ENCODE data around the gene MARCHF6.
A peak's percentile ranks its signal among the peaks of the same experiment; 100 is the strongest.
"Not testable (repeated sequence)": the region's sequence is repeated elsewhere in the genome, so short reads cannot be mapped to it uniquely, and the experiment has no call there.

The MARCHF6 gene

GRCh38 chr5:10353241-10354047 is at the start of gene MARCHF6:
Gene MARCHF6, plus strand, starts transcription at chr5:10353695. Its CDS starts 204 bp downstream, at chr5:10353899.
- peak; percentile 90 for DNase-seq (ENCODE audit: low read depth)

DNA sequence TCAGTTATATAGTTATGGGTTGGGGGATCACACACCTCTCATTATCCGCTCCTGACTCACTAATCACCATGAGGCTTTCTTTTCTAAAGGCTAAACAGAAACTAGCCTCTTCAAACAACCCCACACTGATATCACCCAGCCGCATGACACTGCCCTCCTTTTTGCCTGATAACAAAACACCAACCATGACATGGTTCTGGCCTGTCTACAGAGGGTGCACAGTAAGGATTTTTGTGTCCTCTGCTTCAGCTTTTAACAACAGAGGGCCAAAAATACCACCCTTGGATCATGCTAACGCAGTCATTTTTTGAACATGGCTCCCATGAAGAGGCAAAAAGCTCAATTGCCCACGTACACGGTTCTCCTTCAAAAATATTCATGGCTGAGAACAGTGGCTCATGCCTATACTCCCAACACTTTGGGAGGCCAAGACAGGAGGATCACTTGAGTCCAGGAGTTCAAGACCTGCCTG is 49.8 kb upstream of the MARCHF6 start:
- no peak for DNase-seq (ENCODE audit: low read depth)

DNA sequence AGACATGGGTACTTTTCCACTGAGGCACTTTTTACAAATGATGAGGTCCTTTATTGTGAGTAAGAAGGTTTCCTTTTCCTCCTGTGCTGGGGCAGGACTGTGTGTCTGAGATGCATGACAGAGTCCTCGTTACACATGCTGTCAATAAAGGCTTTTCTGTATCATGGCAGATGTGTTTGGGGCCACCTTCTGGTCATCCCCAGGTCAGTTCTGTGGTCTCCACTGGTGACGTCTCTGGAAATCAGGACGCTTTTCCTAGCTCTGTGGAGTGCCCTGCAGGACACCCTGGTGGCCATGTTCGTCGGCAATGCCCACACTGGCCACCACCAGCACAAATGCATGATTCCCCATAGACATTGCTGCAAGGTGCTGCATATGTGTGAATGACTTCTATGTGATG is 48.6 kb upstream of the MARCHF6 start:
- no peak for DNase-seq (ENCODE audit: low read depth)

GRCh38 chr5:10306114-10306513 is 47.4 kb upstream of the MARCHF6 start:
- no peak for DNase-seq (ENCODE audit: low read depth)

DNA sequence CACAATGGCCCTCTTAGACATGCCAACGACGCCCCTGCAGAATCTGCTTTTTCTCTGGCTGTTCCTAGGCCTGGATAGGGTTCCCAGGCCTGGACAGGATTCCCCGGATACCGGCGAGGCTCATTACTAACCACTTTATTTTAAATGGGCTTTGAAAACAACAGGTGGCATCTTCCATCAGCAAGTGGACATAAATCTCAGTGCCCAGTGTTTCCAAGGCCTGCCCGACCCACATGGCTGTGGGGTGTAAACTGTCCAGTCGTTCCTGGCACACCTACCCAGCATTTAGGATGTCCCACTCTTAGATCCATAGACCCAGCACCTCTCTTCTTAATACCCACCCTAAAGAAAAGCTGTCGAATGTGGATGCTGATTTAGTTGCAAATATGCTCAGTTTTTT is 46.7 kb upstream of the MARCHF6 start:
- no peak for DNase-seq (ENCODE audit: low read depth)

DNA sequence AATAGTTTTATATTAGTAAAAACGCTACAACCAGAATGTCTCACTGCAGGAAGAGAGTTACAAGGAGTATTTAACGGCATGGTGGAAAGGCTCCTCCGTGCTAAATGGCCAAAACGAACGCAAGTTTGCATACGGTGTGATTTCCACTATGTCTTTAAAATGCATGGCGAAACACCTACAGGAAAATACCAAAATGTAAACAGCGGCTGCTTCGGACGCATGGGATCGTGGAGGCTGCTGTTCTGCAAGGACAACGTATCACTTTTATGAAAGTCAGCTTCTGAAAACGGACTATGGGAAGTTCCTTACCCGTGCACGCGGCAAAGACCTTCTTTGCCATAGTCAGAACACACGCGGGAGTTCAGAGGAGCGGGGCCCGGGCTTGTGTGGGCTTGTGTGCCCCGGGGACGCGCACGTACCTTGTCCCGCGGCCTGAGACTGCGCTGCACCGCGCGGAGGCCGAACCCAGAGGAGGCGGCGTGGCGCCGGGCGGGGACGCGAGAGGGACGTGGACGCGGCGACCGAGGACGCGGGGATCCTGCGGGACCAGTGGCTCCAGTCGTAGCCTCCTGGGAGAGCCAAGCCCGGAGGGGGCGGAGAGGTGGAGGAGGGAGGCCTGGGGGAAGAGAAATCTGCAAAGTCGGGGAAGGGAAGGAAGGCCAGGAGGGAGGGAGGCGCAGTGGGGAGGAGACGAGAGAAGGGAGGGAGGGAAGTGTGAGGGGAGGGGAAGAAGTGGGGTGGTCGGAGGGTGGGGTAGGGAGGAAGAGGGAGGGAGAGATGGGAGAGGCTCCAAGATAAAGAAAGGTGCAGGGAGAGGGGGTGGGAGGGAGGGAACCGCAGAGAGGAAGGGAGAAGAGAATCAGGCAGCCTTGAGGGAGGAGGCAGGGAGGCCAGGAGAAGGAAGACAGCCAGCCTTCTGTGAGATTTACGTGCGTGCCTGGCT is 46.0 kb upstream of the MARCHF6 start, which contains the start of gene CMBL:
Gene CMBL (minus strand): TSS at position 697 of the 943 bp plus-strand sequence. CDS start 17,140 bp downstream, outside the sequence.
- DNase-seq (ENCODE audit: low read depth): no peak

DNA sequence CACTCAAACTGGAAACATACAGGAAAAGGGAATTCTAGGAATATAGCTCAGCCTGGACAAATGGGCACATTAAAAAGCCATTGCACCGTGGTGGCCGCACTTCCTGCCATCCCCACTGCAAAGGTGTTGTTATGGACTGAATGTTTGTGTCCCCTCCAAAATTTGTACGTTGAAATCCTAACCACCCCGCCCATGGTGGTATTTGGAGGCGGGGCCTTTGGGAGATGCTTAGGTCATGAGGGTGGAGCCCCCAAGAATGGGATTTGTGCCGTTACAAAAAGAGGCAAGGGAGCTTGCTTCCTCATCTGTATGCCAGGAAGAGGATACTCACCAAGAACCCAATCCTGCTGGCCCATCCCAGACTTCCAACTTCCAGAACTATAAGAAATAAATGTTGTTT is 44.7 kb upstream of the MARCHF6 start:
- DNase-seq (ENCODE audit: low read depth): no peak

GRCh38 chr5:10310066-10310779 is 43.3 kb upstream of the MARCHF6 start:
- no peak for DNase-seq (ENCODE audit: low read depth)

DNA sequence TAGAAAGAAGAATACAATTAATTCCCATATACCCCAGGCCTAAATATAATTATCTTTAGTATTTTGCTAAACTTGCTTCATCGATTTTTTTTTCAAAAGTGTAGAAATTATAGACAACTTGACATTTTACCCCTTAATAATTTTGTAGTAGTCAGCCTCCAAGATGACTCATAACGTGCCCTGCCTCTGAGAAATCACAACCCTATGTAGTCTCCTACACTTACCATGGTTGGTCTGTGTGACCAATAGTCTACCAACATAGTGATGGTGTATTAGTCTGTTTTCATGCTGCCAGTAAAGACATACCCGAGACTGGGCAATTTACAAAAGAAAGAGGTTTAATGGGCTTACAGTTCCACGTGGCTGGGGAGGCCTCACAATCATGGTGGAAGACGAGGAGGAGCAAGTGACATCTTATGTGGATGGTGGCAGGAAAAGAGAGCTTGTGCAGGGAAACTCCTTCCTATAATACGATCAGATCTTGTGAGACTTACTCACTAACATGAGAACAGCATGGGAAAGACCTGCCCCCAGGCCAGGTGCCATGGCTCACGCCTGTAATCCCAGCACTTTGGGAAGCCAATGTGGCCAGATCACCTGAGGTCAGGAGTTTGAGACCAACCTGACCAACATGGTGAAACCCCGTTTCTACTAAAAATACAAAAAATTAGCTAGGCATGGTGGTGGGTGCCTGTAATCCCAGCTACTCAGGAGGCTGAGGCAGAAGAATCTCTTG is 42.5 kb upstream of the MARCHF6 start:
- DNase-seq (ENCODE audit: low read depth): not testable (repeated sequence)

- no peak for DNase-seq (ENCODE audit: low read depth)
Observed at GRCh38 chr5:10311595-10312425, 41.7 kb upstream of the MARCHF6 start.

- DNase-seq (ENCODE audit: low read depth): no peak
Observed at GRCh38 chr5:10315201-10315600, 38.3 kb upstream of the MARCHF6 start.

- DNase-seq (ENCODE audit: low read depth): no peak
Observed at GRCh38 chr5:10315824-10316509, 37.5 kb upstream of the MARCHF6 start.

DNA sequence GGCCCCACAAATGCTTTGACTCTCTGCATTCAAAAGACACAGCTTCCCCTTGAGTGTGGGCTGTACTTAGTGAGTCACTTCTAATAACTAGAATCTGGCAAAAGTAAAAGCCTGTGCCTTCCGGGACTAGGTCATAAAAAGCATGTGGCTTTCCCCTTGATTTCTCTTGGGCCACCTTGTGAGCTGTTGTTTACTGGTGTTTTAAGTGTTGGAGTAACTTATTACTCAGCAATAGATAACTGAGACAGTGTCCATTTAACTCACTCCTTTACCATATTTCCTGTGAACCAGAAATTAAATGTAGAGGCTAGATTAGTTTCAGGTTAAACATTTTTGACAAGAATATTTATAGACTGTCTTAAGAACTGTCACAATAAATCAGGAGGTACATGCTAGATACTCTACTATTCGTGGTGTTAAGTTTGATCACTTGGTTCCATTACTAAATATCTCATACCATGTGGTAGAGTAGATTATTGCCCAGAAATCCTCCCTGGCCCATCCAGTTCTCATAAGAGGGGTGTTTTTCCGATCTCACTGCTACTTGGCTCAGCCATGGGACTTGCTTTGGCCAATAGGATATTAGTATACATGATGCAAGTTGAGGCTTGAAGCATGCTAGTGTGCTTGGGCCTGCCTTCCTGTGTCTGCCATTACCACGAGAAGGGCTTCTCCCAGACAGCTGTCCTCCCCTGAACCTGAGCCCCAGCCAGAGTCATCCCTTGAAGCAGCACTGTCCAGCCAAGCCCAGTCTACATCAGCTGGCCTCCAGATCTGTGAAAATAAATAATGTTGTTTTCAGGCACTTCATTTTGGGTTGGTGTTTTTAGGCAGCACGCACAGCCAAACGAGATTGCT is 35.4 kb upstream of the MARCHF6 start:
- DNase-seq (ENCODE audit: low read depth): no peak

DNA sequence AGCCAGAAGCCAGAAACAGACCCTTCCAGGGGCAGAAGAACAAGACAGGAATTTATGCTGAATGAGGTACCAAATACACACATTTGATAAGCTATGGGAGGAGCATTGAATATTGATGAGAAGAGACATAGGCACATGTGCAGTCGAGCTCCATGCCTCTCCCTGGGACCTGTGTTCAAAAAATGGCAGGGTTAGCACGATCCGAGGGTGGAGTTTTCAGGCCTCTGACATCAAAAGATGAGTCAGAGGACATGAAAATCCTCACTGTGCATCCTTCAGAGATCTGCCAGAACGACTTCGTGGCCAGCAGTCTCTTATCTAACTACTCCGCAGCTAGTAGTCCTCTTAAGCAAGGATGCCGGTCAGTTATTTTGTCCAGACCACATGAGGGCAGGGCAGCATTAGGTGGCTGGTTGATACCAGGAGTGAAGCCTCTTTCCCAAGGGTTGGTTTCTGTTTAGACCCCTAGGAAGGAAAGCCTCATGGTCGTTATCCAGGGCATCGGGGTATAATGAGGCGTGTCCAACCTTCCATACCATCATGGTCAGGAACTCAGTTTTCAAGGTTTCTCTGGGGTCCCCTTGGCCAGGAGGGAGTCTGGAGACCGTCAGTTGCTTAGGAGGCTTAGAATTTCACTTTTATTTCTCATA is 34.2 kb upstream of the MARCHF6 start:
- no peak for DNase-seq (ENCODE audit: low read depth)

GRCh38 chr5:10320793-10321192 is 32.7 kb upstream of the MARCHF6 start:
- DNase-seq (ENCODE audit: low read depth): no peak

- no peak for DNase-seq (ENCODE audit: low read depth)
Observed at GRCh38 chr5:10321882-10322281, 31.6 kb upstream of the MARCHF6 start.

- no peak for DNase-seq (ENCODE audit: low read depth)
Observed at GRCh38 chr5:10323588-10324488, 29.7 kb upstream of the MARCHF6 start.

Measured in stimulated activated CD8-positive, alpha-beta memory T cell treated with anti-CD3 and anti-CD28 coated beads, Interleukin-7, amount 100 ng/mL, for 24 hours (primary cell).